K562 (cell line): Measurements from ENCODE around the gene CBX4. TPM values are rescaled to one million over a fixed set of nuclear protein-coding genes. Genes with fewer than 3 reads are reported as not detected.

Source experiments
- ATAC-seq: fragments of 200-7000 bp; cut with Tn5 transposase; 3 replicates; pipeline ENCODE4 v1.9.1; 2020; ENCODE audit warnings: moderate library complexity
- BruUV-seq: library from RNA; stranded (reverse); fragments of 400-500 nt; replicated peaks from 2 replicates; lab custom pipeline; 2021; lab: Mats Ljungman, UMichigan
- CTCF ChIA-PET: fragments of 300-600 bp; formaldehyde crosslinking; extraction: SDS; loops from one replicate; lab custom pipeline; 2021; ENCODE audit warnings: low intra/inter-chr PET ratio; lab: Yijun Ruan, JAX
- POLR2A ChIA-PET: fragments of 300-600, 350-650 bp; sonication (Branson Sonifier 250); formaldehyde crosslinking; extraction: SDS; loops from one replicate; lab custom pipeline; 2021; ENCODE audit warnings: antibody characterized with exemption, inconsistent platforms; lab: Yijun Ruan, JAX
- DNase-seq, 4 experiments: peaks; one replicate each; pipeline versions ENCODE4 v3.0.0 to v3.0.0-alpha.2; 2011 to 2018; ENCODE audit warnings: low spot score in 3 of 4, mixed read lengths in 3 of 4; ENCODE audit errors: extremely low read depth in 1 of 4
- FAIRE-seq: peaks from 2 replicates; lab custom pipeline; 2011; peaks lifted over from hg19 to GRCh38; lab: Jason Lieb, UNC
- H2AFZ ChIP-seq: 2 replicates; pipeline ENCODE4 v1.6.0; 2011; ENCODE audit warnings: low read depth, low read length, control low read depth, inconsistent platforms
- H3K27ac ChIP-seq: fragments of 200-600 bp; 3 replicates; pipeline ENCODE4 v1.8.0; 2011; ENCODE audit warnings: low read depth, mild to moderate bottlenecking, control low read depth, inconsistent platforms, low read length, moderate library complexity, mixed read lengths; ENCODE audit errors: extremely low read depth
- H3K27me3 ChIP-seq, 2 experiments: fragments of 300-600 bp in 1 of 2; 2 replicates in 1 of 2; 3 replicates in 1 of 2; pipeline versions ENCODE4 v1.6.0 to v1.8.0; 2011; ENCODE audit warnings: inconsistent platforms in 2 of 2, low read length in 2 of 2, mild to moderate bottlenecking in 1 of 2, mixed read lengths in 1 of 2, moderate library complexity in 1 of 2; ENCODE audit not compliant: control insufficient read depth in 2 of 2, insufficient read depth in 2 of 2
- H3K36me3 ChIP-seq: fragments of 300-600 bp; 3 replicates; pipeline ENCODE4 v1.8.0; 2011; ENCODE audit warnings: mild to moderate bottlenecking, low read length, inconsistent platforms; ENCODE audit not compliant: control insufficient read depth, insufficient read depth
- H3K4me1 ChIP-seq, 2 experiments: fragments of 200-600 bp in 1 of 2; replicated peaks in 1 of 2; 2 replicates in 1 of 2; 3 replicates in 1 of 2; pipeline versions ENCODE4 v1.5.1 to v1.8.0; 2011; ENCODE audit warnings: inconsistent platforms in 2 of 2, low read length in 2 of 2, mild to moderate bottlenecking in 1 of 2, mixed read lengths in 1 of 2, moderate library complexity in 1 of 2; ENCODE audit not compliant: control insufficient read depth in 2 of 2, insufficient read depth in 2 of 2
- H3K4me2 ChIP-seq: 2 replicates; pipeline ENCODE4 v1.6.1; 2011; ENCODE audit warnings: low read length, control low read depth, inconsistent platforms, mixed read lengths; ENCODE audit not compliant: insufficient read depth
- H3K4me3 ChIP-seq: fragments of 200-600 bp; sonication (generic), shearing (Covaris generic); 2 replicates; pipeline ENCODE4 v1.5.1; 2016; ENCODE audit warnings: control low read depth, inconsistent platforms
- H3K79me2 ChIP-seq: fragments of 200-600 bp; 3 replicates; pipeline ENCODE4 v1.8.0; 2011; ENCODE audit warnings: low read length, inconsistent platforms; ENCODE audit not compliant: control insufficient read depth, insufficient read depth
- H3K9ac ChIP-seq, 2 experiments: 2 replicates each; pipeline versions ENCODE4 v1.6.0 to v1.6.1; 2011; ENCODE audit warnings: low read depth in 2 of 2, low read length in 2 of 2, control low read depth in 1 of 2, inconsistent platforms in 1 of 2, mild to moderate bottlenecking in 1 of 2, mixed read lengths in 1 of 2; ENCODE audit not compliant: insufficient read depth in 1 of 2
- H3K9me1 ChIP-seq: one replicate; pipeline ENCODE4 v1.6.0; 2011; ENCODE audit warnings: inconsistent platforms, mild to moderate bottlenecking, low read length, moderate library complexity; ENCODE audit not compliant: control insufficient read depth, insufficient read depth
- H3K9me3 ChIP-seq: replicated peaks from 2 replicates; pipeline ENCODE4 v1.5.1; 2011; ENCODE audit warnings: low read depth, low read length, inconsistent platforms; ENCODE audit not compliant: control insufficient read depth, insufficient read depth
- H4K20me1 ChIP-seq: replicated peaks from 2 replicates; pipeline ENCODE4 v1.6.1; 2011; ENCODE audit warnings: low read length, inconsistent platforms, mixed read lengths; ENCODE audit not compliant: control insufficient read depth, insufficient read depth
- C11orf30 ChIP-seq: fragments of 450-650 bp; IDR thresholded peaks from 2 replicates; pipeline ENCODE4 v1.6.1; 2016; ENCODE audit warnings: low read depth, mild to moderate bottlenecking
- CSDE1 ChIP-seq, 2 experiments: fragments of 450-650 bp; IDR thresholded peaks; 2 replicates each; pipeline ENCODE4 v1.6.1; 2016; ENCODE audit warnings: mild to moderate bottlenecking in 1 of 2
- HDAC1 ChIP-seq, 2 experiments: fragments of 450-650 bp; IDR thresholded peaks; 2 replicates each; pipeline ENCODE4 v1.6.1; 2016 to 2017; ENCODE audit warnings: inconsistent platforms in 1 of 2, mild to moderate bottlenecking in 1 of 2, moderate library complexity in 1 of 2
- KDM1A ChIP-seq, 2 experiments: fragments of 450-650 bp; IDR thresholded peaks; 2 replicates each; pipeline ENCODE4 v1.6.1; 2016; ENCODE audit warnings: mild to moderate bottlenecking in 2 of 2
- PML ChIP-seq: IDR thresholded peaks from 2 replicates; pipeline ENCODE4 v1.6.1; 2012; ENCODE audit warnings: low read length, inconsistent platforms
- ZBTB7A ChIP-seq: IDR thresholded peaks from 2 replicates; pipeline ENCODE4 v1.6.1; 2011; ENCODE audit warnings: low read depth, mild to moderate bottlenecking, low read length, moderate library complexity, borderline replicate concordance; ENCODE audit not compliant: control insufficient read depth
- ZKSCAN1 ChIP-seq: fragments of 150-350 bp; IDR thresholded peaks from 2 replicates; pipeline ENCODE4 v1.6.1; 2016; ENCODE audit warnings: low read depth, low read length
- ZNF263 ChIP-seq: sonication (generic); formaldehyde crosslinking; IDR thresholded peaks from 2 replicates; pipeline ENCODE4 v1.8.0; 2022; ENCODE audit warnings: mild to moderate bottlenecking, missing genetic modification reagents, borderline replicate concordance
- WGBS: fragments of 100-300 bp; shearing (Covaris generic); methylation state at CpG from one replicate; pipeline ENCODE4 v1.1.6; 2016; ENCODE audit warnings: low coverage, mixed read lengths; ENCODE audit not compliant: insufficient coverage; ENCODE audit errors: missing lambda C conversion rate; 5-methylcytosine and 5-hydroxymethylcytosine counted together
- in situ Hi-C: fragments of 300-500 bp; cut with MboI; formaldehyde crosslinking; loops from 4 replicates; pipeline ENCODE4 v1.15.0; 2018; ENCODE audit warnings: inconsistent platforms, mixed read lengths
- intact Hi-C: fragments of 100-400 bp; cut with micrococcal nuclease; formaldehyde crosslinking; loops from 2 replicates; pipeline ENCODE4 v1.14.2; 2022
- polyA plus RNA-seq, 8 experiments: library from polyadenylated mRNA; depleted of rRNA in 4 of 8; stranded (reverse) in 5 of 8; unstranded in 3 of 8; fragments of >200 nt; fragmentation: Nextera tagmentation in 2 of 8; fragmentation: Illumina TruSeq in 1 of 8; extraction: Ambion mirVana in 2 of 8; extraction: Trizol in 1 of 8; gene quantifications; 2 replicates each; pipeline versions ENCODE4 v1.2.1 to v1.2.3, GENCODE V29; 2011 to 2014; ENCODE audit warnings: inconsistent platforms in 1 of 8, missing spikeins in 1 of 8
- total RNA-seq, 7 experiments: library from RNA; depleted of rRNA in 6 of 7; stranded (reverse); fragments of >200 nt in 6 of 7; fragmentation: Illumina TruSeq in 2 of 7; extraction: Trizol in 2 of 7; gene quantifications; 2 replicates each; pipeline versions ENCODE4 v1.2.1 to v1.2.3, GENCODE V29; 2011 to 2021; ENCODE audit warnings: low replicate concordance in 1 of 7
- TF ChIP-seq, protein P1 (sequence below): fragments of 250-450 bp; sonication (Bioruptor Pico); IDR thresholded peaks from 2 replicates; pipeline ENCODE4 v1.4.0; 2020; ENCODE audit warnings: borderline replicate concordance
- TF ChIP-seq, protein P2 (sequence below), 2 experiments: fragments of 450-650 bp in 1 of 2; sonication (generic) in 1 of 2; formaldehyde crosslinking; conservative IDR thresholded peaks; 2 replicates each; pipeline versions ENCODE4 v1.4.0 to v1.8.1; 2020 to 2022; ENCODE audit warnings: mild to moderate bottlenecking in 1 of 2, missing genetic modification reagents in 1 of 2
- TF ChIP-seq, protein P3 (sequence below): sonication (generic); formaldehyde crosslinking; IDR thresholded peaks from 2 replicates; pipeline ENCODE4 v1.8.0; 2023; ENCODE audit warnings: missing genetic modification reagents, mild to moderate bottlenecking, borderline replicate concordance

The CBX4 gene
- total and polyA plus RNA-seq, 9 of the 15 experiments (the other 6 are each of a cell fraction or from before 2014, with no cell fraction given), result 0.98 to 50.5 (median 10.0) TPM

DNA sequence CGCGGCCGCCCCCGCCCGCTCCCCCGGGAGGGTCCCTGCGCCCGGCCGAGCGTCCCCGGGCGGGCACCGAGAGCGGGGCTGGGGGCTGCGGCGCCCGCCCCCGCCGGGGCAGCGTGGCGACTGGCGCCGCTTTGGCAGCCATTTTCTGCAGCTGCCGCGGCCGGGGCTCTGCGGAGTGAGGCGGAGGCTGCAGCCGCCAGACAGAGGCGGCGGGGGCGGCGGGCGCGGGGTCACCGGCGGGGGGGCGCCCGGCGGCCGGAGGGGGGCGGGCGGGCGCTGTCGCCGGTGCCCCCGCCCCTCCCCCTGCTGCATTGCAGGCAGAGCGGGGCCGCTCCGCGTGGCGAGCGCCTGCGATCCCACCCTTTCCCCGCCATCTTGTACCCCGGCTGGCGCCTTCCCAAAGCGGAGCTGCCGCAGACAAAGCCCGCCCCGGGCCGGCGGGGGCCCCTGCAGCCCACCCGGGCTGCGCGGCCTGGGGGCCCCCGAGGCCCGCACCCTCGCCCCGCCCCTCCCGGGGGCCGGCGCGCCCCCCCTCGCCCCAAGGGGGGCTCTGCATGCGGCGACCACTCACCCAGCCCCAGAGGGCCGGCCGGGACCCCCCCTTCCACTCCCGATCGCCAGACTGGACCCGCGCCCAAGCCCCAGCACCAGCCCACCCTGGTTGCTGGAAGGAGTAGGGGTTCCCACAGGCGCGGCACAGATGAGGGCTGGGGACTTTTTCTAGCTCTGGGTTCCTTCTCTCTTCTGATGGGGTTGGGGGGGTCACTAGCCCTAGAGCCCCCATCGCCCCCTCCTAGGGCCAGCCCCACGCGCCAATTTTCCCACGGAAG is 25.7 kb downstream of the CBX4 start:
- H3K4me1 ChIP-seq, result peaks cover 32 to 76% of the 10 kb centered on the region in 2 experiments
- no peaks in the 10 kb centered on the region for H3K36me3 ChIP-seq
- no peaks in the 10 kb centered on the region for H3K79me2 ChIP-seq
- H3K4me2 ChIP-seq, result no peak overlapping the region
- H3K27ac ChIP-seq, result peak overlapping the region; percentile 84
- H2AFZ ChIP-seq, result peak overlapping the region; percentile 68
- H3K9me3 ChIP-seq, result no peaks in the 10 kb centered on the region
- POLR2A ChIA-PET, result interaction anchor here (0.6 to 18.8 kb wide), 6 partner anchors 8 to 102 kb away, joined by 3 to 386 read pairs (median 3); partner anchors contain the start of gene CBX4
- in situ Hi-C loops (no loop called here), intact Hi-C loops (loop anchor here (5.0 kb wide), 1 partner anchor 179 kb away; no protein-coding TSS in a partner anchor)
- H3K4me3 ChIP-seq, result 0 out of 2 replicates have a peak overlapping the region, but pooled peaks have one; percentile 16
- DNase-seq (peak; percentile 61 to 86 (median 77)), ATAC-seq (no peak), FAIRE-seq (no peak)
- no peaks in the 10 kb centered on the region for H3K9me1 ChIP-seq
- H4K20me1 ChIP-seq, result no peaks in the 10 kb centered on the region
- CTCF ChIA-PET, result no interaction called here
- peak overlapping the region; percentile 55 to 88; a peak in 3 of 4 replicates for H3K9ac ChIP-seq
- 0% methylated on average over 12 of the region's 89 CpGs for WGBS
- H3K27me3 ChIP-seq, result no peaks in the 10 kb centered on the region
- no TSS peak for BruUV-seq
- TF ChIP-seq KDM1A (IDR thresholded peaks at IDR 0.05), result no peak
- TF ChIP-seq, protein P1, sequence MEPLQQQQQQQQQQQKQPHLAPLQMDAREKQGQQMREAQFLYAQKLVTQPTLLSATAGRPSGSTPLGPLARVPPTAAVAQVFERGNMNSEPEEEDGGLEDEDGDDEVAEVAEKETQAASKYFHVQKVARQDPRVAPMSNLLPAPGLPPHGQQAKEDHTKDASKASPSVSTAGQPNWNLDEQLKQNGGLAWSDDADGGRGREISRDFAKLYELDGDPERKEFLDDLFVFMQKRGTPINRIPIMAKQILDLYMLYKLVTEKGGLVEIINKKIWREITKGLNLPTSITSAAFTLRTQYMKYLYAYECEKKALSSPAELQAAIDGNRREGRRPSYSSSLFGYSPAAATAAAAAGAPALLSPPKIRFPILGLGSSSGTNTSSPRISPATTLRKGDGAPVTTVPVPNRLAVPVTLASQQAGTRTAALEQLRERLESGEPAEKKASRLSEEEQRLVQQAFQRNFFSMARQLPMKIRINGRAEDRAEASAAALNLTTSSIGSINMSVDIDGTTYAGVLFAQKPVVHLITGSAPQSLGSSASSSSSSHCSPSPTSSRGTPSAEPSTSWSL (CRISPR knock-in tag), result no peak
- TF ChIP-seq ZBTB7A, result peak; percentile 33; the same call in 1 of the 2 replicates
- TF ChIP-seq, protein P2, sequence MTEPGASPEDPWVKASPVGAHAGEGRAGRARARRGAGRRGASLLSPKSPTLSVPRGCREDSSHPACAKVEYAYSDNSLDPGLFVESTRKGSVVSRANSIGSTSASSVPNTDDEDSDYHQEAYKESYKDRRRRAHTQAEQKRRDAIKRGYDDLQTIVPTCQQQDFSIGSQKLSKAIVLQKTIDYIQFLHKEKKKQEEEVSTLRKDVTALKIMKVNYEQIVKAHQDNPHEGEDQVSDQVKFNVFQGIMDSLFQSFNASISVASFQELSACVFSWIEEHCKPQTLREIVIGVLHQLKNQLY (CRISPR knock-in tag; conservative IDR thresholded peaks at IDR 0.05), result no peak
- no peak for TF ChIP-seq ZKSCAN1
- TF ChIP-seq HDAC1 (IDR thresholded peaks at IDR 0.05), result no peak
- no peak for TF ChIP-seq CSDE1 (IDR thresholded peaks at IDR 0.05)
- TF ChIP-seq, protein P3, sequence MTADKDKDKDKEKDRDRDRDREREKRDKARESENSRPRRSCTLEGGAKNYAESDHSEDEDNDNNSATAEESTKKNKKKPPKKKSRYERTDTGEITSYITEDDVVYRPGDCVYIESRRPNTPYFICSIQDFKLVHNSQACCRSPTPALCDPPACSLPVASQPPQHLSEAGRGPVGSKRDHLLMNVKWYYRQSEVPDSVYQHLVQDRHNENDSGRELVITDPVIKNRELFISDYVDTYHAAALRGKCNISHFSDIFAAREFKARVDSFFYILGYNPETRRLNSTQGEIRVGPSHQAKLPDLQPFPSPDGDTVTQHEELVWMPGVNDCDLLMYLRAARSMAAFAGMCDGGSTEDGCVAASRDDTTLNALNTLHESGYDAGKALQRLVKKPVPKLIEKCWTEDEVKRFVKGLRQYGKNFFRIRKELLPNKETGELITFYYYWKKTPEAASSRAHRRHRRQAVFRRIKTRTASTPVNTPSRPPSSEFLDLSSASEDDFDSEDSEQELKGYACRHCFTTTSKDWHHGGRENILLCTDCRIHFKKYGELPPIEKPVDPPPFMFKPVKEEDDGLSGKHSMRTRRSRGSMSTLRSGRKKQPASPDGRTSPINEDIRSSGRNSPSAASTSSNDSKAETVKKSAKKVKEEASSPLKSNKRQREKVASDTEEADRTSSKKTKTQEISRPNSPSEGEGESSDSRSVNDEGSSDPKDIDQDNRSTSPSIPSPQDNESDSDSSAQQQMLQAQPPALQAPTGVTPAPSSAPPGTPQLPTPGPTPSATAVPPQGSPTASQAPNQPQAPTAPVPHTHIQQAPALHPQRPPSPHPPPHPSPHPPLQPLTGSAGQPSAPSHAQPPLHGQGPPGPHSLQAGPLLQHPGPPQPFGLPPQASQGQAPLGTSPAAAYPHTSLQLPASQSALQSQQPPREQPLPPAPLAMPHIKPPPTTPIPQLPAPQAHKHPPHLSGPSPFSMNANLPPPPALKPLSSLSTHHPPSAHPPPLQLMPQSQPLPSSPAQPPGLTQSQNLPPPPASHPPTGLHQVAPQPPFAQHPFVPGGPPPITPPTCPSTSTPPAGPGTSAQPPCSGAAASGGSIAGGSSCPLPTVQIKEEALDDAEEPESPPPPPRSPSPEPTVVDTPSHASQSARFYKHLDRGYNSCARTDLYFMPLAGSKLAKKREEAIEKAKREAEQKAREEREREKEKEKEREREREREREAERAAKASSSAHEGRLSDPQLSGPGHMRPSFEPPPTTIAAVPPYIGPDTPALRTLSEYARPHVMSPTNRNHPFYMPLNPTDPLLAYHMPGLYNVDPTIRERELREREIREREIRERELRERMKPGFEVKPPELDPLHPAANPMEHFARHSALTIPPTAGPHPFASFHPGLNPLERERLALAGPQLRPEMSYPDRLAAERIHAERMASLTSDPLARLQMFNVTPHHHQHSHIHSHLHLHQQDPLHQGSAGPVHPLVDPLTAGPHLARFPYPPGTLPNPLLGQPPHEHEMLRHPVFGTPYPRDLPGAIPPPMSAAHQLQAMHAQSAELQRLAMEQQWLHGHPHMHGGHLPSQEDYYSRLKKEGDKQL (CRISPR knock-in tag), result no peak
- no peak for TF ChIP-seq C11orf30
- no peak for TF ChIP-seq ZNF263
- no peak for TF ChIP-seq PML
